H9 (cell line): ENCODE results near the gene SMAD3. TPM values are rescaled to one million over a fixed set of nuclear protein-coding genes. Genes with fewer than 3 reads are reported as not detected.

Experiments
- DNase-seq: peaks from one replicate; pipeline ENCODE4 v3.0.0-alpha.2; 2017
- H2AFZ ChIP-seq: one replicate; pipeline ENCODE4 v1.6.1; 2013; ENCODE audit warnings: mild to moderate bottlenecking, low read length, control low read depth, moderate library complexity
- H2AK5ac ChIP-seq: 2 replicates; pipeline ENCODE4 v1.6.1; 2013; ENCODE audit warnings: low read length, control low read depth, mixed read lengths; ENCODE audit not compliant: insufficient read length
- H2BK120ac ChIP-seq: one replicate; pipeline ENCODE4 v1.6.1; 2013; ENCODE audit warnings: low read depth, mild to moderate bottlenecking, low read length, control low read depth, inconsistent platforms; ENCODE audit not compliant: poor library complexity, severe bottlenecking
- H2BK12ac ChIP-seq: 2 replicates; pipeline ENCODE4 v1.6.1; 2013; ENCODE audit warnings: low read length, control low read depth, mixed read lengths, low read depth; ENCODE audit not compliant: insufficient read length
- H2BK15ac ChIP-seq: 2 replicates; pipeline ENCODE4 v1.6.1; 2013; ENCODE audit warnings: low read depth, low read length, control low read depth
- H2BK20ac ChIP-seq: one replicate; pipeline ENCODE4 v1.6.1; 2013; ENCODE audit warnings: low read depth, mild to moderate bottlenecking, low read length, control low read depth, inconsistent platforms; ENCODE audit not compliant: poor library complexity, severe bottlenecking
- H2BK5ac ChIP-seq: 2 replicates; pipeline ENCODE4 v1.6.1; 2013; ENCODE audit warnings: low read length, control low read depth, mixed read lengths; ENCODE audit not compliant: insufficient read length
- H3K14ac ChIP-seq: 2 replicates; pipeline ENCODE4 v1.6.1; 2013; ENCODE audit warnings: low read length, control low read depth; ENCODE audit not compliant: insufficient read depth
- H3K18ac ChIP-seq: 2 replicates; pipeline ENCODE4 v1.6.1; 2013; ENCODE audit warnings: low read depth, mild to moderate bottlenecking, mixed read lengths, low read length, control low read depth; ENCODE audit not compliant: insufficient read length
- H3K23ac ChIP-seq: 2 replicates; pipeline ENCODE4 v1.6.1; 2013; ENCODE audit warnings: low read length, control low read depth, mixed read lengths, low read depth; ENCODE audit not compliant: insufficient read length
- H3K23me2 ChIP-seq: 2 replicates; pipeline ENCODE4 v1.6.1; 2013; ENCODE audit warnings: low read depth, mild to moderate bottlenecking, mixed read lengths, low read length, control low read depth; ENCODE audit not compliant: insufficient read length, poor library complexity, severe bottlenecking
- H3K27ac ChIP-seq: 2 replicates; pipeline ENCODE4 v1.5.1; 2013; ENCODE audit warnings: low read length, control low read depth, mixed read lengths, low read depth; ENCODE audit not compliant: insufficient read length
- H3K27me3 ChIP-seq: 2 replicates; pipeline ENCODE4 v1.6.1; 2013; ENCODE audit warnings: low read length, control low read depth, inconsistent platforms; ENCODE audit not compliant: insufficient read depth
- H3K4ac ChIP-seq: 2 replicates; pipeline ENCODE4 v1.6.1; 2013; ENCODE audit warnings: low read depth, mild to moderate bottlenecking, control low read depth, inconsistent platforms, low read length, moderate library complexity
- H3K4me1 ChIP-seq: 2 replicates; pipeline ENCODE4 v1.6.1; 2013; ENCODE audit warnings: low read length, control low read depth, inconsistent platforms; ENCODE audit not compliant: insufficient read depth
- H3K4me2 ChIP-seq: 2 replicates; pipeline ENCODE4 v1.6.1; 2013; ENCODE audit warnings: low read length, control low read depth, mixed read lengths; ENCODE audit not compliant: insufficient read length, insufficient read depth
- H3K56ac ChIP-seq: 2 replicates; pipeline ENCODE4 v1.6.1; 2013; ENCODE audit warnings: low read depth, mild to moderate bottlenecking, mixed read lengths, low read length, control low read depth; ENCODE audit not compliant: insufficient read length
- H3K79me1 ChIP-seq: 2 replicates; pipeline ENCODE4 v1.6.1; 2013; ENCODE audit warnings: low read depth, mild to moderate bottlenecking, moderate library complexity, low read length, control low read depth, inconsistent platforms; ENCODE audit not compliant: insufficient read depth, poor library complexity, severe bottlenecking
- H3K79me2 ChIP-seq: 2 replicates; pipeline ENCODE4 v1.6.1; 2013; ENCODE audit warnings: low read length, control low read depth, inconsistent platforms; ENCODE audit not compliant: insufficient read depth
- H3K9ac ChIP-seq: 2 replicates; pipeline ENCODE4 v1.6.1; 2013; ENCODE audit warnings: low read length, control low read depth, mixed read lengths; ENCODE audit not compliant: insufficient read length; ENCODE audit errors: extremely low read depth
- H3K9me3 ChIP-seq: one replicate; pipeline ENCODE4 v1.6.1; 2013; ENCODE audit warnings: low read depth, low read length, inconsistent platforms; ENCODE audit not compliant: control insufficient read depth
- H3T11ph ChIP-seq: one replicate; pipeline ENCODE4 v1.6.1; 2013; ENCODE audit warnings: mild to moderate bottlenecking, low read length, control low read depth, inconsistent platforms
- H4K20me1 ChIP-seq: one replicate; pipeline ENCODE4 v1.6.1; 2013; ENCODE audit not compliant: control insufficient read depth, insufficient read length, insufficient read depth
- H4K5ac ChIP-seq: 2 replicates; pipeline ENCODE4 v1.6.1; 2013; ENCODE audit warnings: low read depth, mild to moderate bottlenecking, mixed read lengths, low read length, control low read depth; ENCODE audit not compliant: insufficient read length
- H4K8ac ChIP-seq: replicated peaks from 2 replicates; pipeline ENCODE4 v1.6.1; 2013; ENCODE audit warnings: low read length, control low read depth, mixed read lengths, low read depth; ENCODE audit not compliant: insufficient read length
- H4K91ac ChIP-seq: 2 replicates; pipeline ENCODE4 v1.6.1; 2013; ENCODE audit warnings: low read depth, mild to moderate bottlenecking, moderate library complexity, mixed read lengths, low read length, control low read depth; ENCODE audit not compliant: insufficient read length
- H3K27ac Mint-ChIP-seq, 3 experiments: 2 replicates in 2 of 3; 3 replicates in 1 of 3; pipeline ENCODE4 v1.8.0; 2020 to 2021; ENCODE audit warnings: mixed read lengths in 3 of 3, mild to moderate bottlenecking in 1 of 3, moderate library complexity in 1 of 3
- H3K27me3 Mint-ChIP-seq: 2 replicates; pipeline ENCODE4 v1.8.0; 2021; ENCODE audit warnings: low read depth, mild to moderate bottlenecking, moderate library complexity, mixed read lengths
- H3K36me3 Mint-ChIP-seq, 3 experiments: 2 replicates in 2 of 3; 3 replicates in 1 of 3; pipeline ENCODE4 v1.8.0; 2020 to 2021; ENCODE audit warnings: low read depth in 3 of 3, mixed read lengths in 3 of 3; ENCODE audit not compliant: insufficient read depth in 1 of 3
- H3K4me1 Mint-ChIP-seq, 2 experiments: 2 replicates each; pipeline ENCODE4 v1.8.0; 2020; ENCODE audit warnings: mixed read lengths in 2 of 2
- H3K4me3 Mint-ChIP-seq, 2 experiments: 2 replicates in 1 of 2; 3 replicates in 1 of 2; pipeline ENCODE4 v1.8.0; 2020 to 2021; ENCODE audit warnings: mild to moderate bottlenecking in 2 of 2, mixed read lengths in 2 of 2, moderate library complexity in 1 of 2
- H3K9me3 Mint-ChIP-seq, 2 experiments: 2 replicates in 1 of 2; 3 replicates in 1 of 2; pipeline ENCODE4 v1.8.0; 2020; ENCODE audit warnings: mild to moderate bottlenecking in 2 of 2, mixed read lengths in 2 of 2, moderate library complexity in 1 of 2
- WGBS: extraction: QIAGEN DNeasy Blood & Tissue Kit; methylation state at CpG from one replicate; pipeline ENCODE4 v1.1.7; 2013; ENCODE audit warnings: missing lambda C conversion rate, low lambda C conversion rate, mixed read lengths; ENCODE audit not compliant: insufficient read length; ENCODE audit errors: extremely low coverage; 5-methylcytosine and 5-hydroxymethylcytosine counted together
- total RNA-seq: library from RNA; stranded (reverse); gene quantifications from 2 replicates; pipeline ENCODE4 v1.2.1, GENCODE V29; 2021
- TF ChIP-seq, protein P1 (sequence below): fragments of 200-600 bp; sonication (generic); conservative IDR thresholded peaks from 3 replicates; pipeline ENCODE4 v1.8.0; 2021; ENCODE audit warnings: antibody characterized with exemption, mild to moderate bottlenecking

SMAD3 gene
- total RNA-seq, 1 experiment from 2014 or later, result 26.7 TPM

DNA sequence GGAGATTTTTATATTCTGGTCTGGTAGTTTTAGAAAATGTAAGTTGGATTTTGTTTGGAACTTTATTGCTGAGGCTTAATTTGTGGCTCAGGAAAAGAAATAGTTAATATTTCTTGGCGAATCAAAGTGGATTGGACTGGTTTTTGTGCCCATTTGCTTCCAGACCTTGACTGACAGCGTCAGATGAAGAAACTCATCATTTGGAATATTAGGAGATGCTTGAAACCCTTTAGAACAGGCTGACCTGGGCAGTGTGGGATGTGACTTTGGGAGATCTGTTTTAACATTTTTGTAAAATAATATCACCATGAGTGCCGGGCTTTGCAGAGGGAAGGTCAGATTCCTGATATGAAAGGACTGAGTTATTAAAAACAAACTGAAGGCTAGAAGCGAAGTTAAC lies 106.1 kb downstream of the SMAD3 start:
- H3K4ac ChIP-seq, result no peak overlapping the region
- H3K4me1 ChIP-seq, result peaks cover 12% of the 10 kb centered on the region; the same call in 1 of the 2 replicates

More for the DNA sequence above, 106.1 kb downstream of the SMAD3 start:
- no peak overlapping the region for H3K23ac ChIP-seq
- no peak overlapping the region for H4K91ac ChIP-seq
- H3K56ac ChIP-seq, result no peak overlapping the region
- no peak overlapping the region for H3K14ac ChIP-seq
- no peak overlapping the region for H2AFZ ChIP-seq
- no peak overlapping the region for H3K9ac ChIP-seq
- H2BK5ac ChIP-seq, result no peak overlapping the region
- H2BK12ac ChIP-seq, result no peak overlapping the region
- no peak overlapping the region for H2AK5ac ChIP-seq
- Mint-ChIP-seq H3K4me3 (no peak overlapping the region), H3K36me3 (peaks cover 10 to 52% (median 21%) of the 10 kb centered on the region in 3 experiments), H3K27ac (0 out of 7 replicates have a peak overlapping the region, but pooled peaks of 1 of the 3 experiments have one; percentile 7), H3K9me3 (no peaks in the 10 kb centered on the region; a peak in 1 of 5 replicates), H3K27me3 (no peaks in the 10 kb centered on the region), H3K4me1 (peaks cover 46 to 54% of the 10 kb centered on the region in 2 experiments)
- H2BK20ac ChIP-seq, result no peak overlapping the region
- no peaks in the 10 kb centered on the region for H4K20me1 ChIP-seq
- H3K27ac ChIP-seq, result no peak overlapping the region
- H3K23me2 ChIP-seq, result no peaks in the 10 kb centered on the region
- WGBS, result no CpG with 5 or more reads among the region's 4 CpGs
- H3K9me3 ChIP-seq, result no peaks in the 10 kb centered on the region
- no peak overlapping the region for H2BK120ac ChIP-seq
- TF ChIP-seq, protein P1, sequence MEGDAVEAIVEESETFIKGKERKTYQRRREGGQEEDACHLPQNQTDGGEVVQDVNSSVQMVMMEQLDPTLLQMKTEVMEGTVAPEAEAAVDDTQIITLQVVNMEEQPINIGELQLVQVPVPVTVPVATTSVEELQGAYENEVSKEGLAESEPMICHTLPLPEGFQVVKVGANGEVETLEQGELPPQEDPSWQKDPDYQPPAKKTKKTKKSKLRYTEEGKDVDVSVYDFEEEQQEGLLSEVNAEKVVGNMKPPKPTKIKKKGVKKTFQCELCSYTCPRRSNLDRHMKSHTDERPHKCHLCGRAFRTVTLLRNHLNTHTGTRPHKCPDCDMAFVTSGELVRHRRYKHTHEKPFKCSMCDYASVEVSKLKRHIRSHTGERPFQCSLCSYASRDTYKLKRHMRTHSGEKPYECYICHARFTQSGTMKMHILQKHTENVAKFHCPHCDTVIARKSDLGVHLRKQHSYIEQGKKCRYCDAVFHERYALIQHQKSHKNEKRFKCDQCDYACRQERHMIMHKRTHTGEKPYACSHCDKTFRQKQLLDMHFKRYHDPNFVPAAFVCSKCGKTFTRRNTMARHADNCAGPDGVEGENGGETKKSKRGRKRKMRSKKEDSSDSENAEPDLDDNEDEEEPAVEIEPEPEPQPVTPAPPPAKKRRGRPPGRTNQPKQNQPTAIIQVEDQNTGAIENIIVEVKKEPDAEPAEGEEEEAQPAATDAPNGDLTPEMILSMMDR, result no peak
- H3K79me2 ChIP-seq, result no peaks in the 10 kb centered on the region
- no peak overlapping the region for H4K5ac ChIP-seq
- no peaks in the 10 kb centered on the region for H3K79me1 ChIP-seq
- DNase-seq, result no peak
- H2BK15ac ChIP-seq, result no peak overlapping the region
- H3K18ac ChIP-seq, result no peak overlapping the region
- no peaks in the 10 kb centered on the region for H3K27me3 ChIP-seq
- H4K8ac ChIP-seq, result no peak overlapping the region
- no peak overlapping the region for H3K4me2 ChIP-seq
- H3T11ph ChIP-seq, result no peak overlapping the region
